Spinal cord (tissue), 10 donors: ENCODE measurements around the gene SULT4A1. TPM values are rescaled to one million over a fixed set of nuclear protein-coding genes. Genes with fewer than 3 reads are reported as not detected.

ENCODE experiments used
- DNase-seq, 6 donors: peaks; one replicate each; pipeline versions ENCODE4 v3.0.0 to v3.0.0-alpha.2; 2013 to 2015; ENCODE audit warnings: low spot score in 6 of 6, low read depth in 4 of 6
- H3K27ac ChIP-seq: one replicate; pipeline ENCODE4 v1.5.1; 2013; ENCODE audit warnings: low read depth, low read length, control low read depth
- H3K27me3 ChIP-seq: one replicate; pipeline ENCODE4 v1.6.1; 2013; ENCODE audit warnings: low read length; ENCODE audit not compliant: control insufficient read depth, insufficient read depth
- H3K36me3 ChIP-seq: one replicate; pipeline ENCODE4 v1.6.1; 2013; ENCODE audit warnings: low read length; ENCODE audit not compliant: control insufficient read depth, insufficient read depth
- H3K4me1 ChIP-seq: one replicate; pipeline ENCODE4 v1.6.1; 2013; ENCODE audit warnings: low read length; ENCODE audit not compliant: control insufficient read depth, insufficient read depth
- H3K4me3 ChIP-seq: one replicate; pipeline ENCODE4 v1.5.1; 2013; ENCODE audit warnings: low read depth, low read length, control low read depth
- H3K9me3 ChIP-seq: one replicate; pipeline ENCODE4 v1.6.1; 2013; ENCODE audit warnings: low read length; ENCODE audit not compliant: control insufficient read depth, insufficient read depth
- WGBS: methylation state at CpG from one replicate; pipeline ENCODE4 v1.1.5; 2013; ENCODE audit warnings: missing lambda C conversion rate; ENCODE audit not compliant: insufficient coverage; 5-methylcytosine and 5-hydroxymethylcytosine counted together
- polyA plus RNA-seq, 2 donors: library from polyadenylated mRNA; unstranded; fragments of 120-200 nt; gene quantifications; one replicate each; pipeline ENCODE4 v1.2.1, GENCODE V29; 2013; ENCODE audit not compliant: insufficient read length in 2 of 2
- total RNA-seq, 2 donors: library from RNA; depleted of rRNA in 1 of 2; stranded (reverse); fragments of 120-200 nt in 1 of 2; fragments of >200 nt in 1 of 2; gene quantifications; one replicate each; pipeline versions ENCODE4 v1.2.3 to v1.2.4, GENCODE V29; 2013 to 2014
- donor health status: healthy.

The SULT4A1 gene
- total and polyA plus RNA-seq, 4 donors = 15.7 to 90.2 (median 76.7) TPM

DNA sequence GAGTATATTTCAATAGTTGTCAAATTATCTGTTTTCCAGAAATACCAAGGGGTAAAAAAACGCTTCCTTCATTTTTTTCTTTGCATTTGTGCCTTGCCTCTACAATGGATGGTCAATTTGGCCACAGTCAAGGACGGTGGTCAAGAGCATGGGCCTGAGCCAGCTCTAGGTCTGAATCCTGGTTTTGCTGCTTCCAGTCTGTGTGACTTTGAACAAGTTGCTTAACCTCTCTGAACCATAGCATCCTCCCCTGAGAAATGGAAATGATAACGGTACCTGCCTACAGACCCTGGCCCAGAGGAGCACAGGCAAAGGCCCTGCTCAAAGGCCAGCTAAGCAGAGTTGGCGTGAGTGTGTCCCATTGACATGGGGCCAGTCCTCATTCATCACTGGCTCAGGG is 26.4 kb upstream of the SULT4A1 start:
- H3K4me3 ChIP-seq = no peak overlapping the region
- H3K27me3 ChIP-seq = peaks cover 42% of the 10 kb centered on the region
- no peak overlapping the region for H3K27ac ChIP-seq
- H3K4me1 ChIP-seq = peaks cover 14% of the 10 kb centered on the region
- 77% methylated on average over 3 of the region's 4 CpGs for WGBS
- no peaks in the 10 kb centered on the region for H3K9me3 ChIP-seq
- no peak for DNase-seq
- no peaks in the 10 kb centered on the region for H3K36me3 ChIP-seq

DNA sequence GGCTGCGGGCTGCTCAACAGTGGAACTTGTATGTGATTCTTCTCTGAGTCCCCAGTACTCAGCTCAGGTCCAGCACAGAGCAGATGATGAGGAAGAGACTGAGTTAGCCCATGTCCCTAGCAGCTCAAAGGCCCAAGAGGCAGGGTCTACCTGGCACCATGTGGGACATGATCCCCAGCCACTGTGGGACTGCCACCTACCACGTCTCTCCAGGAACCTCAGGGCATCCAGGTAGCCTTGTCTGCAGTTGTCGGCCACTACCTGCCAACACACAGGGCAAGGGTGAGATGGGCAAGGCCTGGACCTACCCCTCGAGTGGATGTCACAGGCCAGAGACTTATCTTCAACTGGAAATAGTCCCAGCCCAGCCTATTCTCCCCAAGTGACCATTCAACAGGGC is 25.1 kb upstream of the SULT4A1 start:
- 80% methylated on average over 3 of the region's 4 CpGs for WGBS
- H3K27ac ChIP-seq = no peak overlapping the region
- H3K9me3 ChIP-seq = no peaks in the 10 kb centered on the region
- H3K36me3 ChIP-seq = no peaks in the 10 kb centered on the region
- H3K27me3 ChIP-seq = peaks cover 40% of the 10 kb centered on the region
- H3K4me3 ChIP-seq = no peak overlapping the region
- DNase-seq = no peak
- H3K4me1 ChIP-seq = peaks cover 14% of the 10 kb centered on the region

- no peak overlapping the region for H3K4me3 ChIP-seq
- no peak overlapping the region for H3K27ac ChIP-seq
- no peak for DNase-seq
- H3K27me3 ChIP-seq = peaks cover 28% of the 10 kb centered on the region
- 62% methylated on average over 7 of the region's 8 CpGs for WGBS
- no peaks in the 10 kb centered on the region for H3K36me3 ChIP-seq
- no peaks in the 10 kb centered on the region for H3K9me3 ChIP-seq
- peaks cover 3% of the 10 kb centered on the region for H3K4me1 ChIP-seq
Measured at GRCh38 chr22:43886231-43886630, 23.9 kb upstream of the SULT4A1 start.

GRCh38 chr22:43885786-43886185 is 23.5 kb upstream of the SULT4A1 start:
- Histone ChIP-seq H3K4me3 (no peak overlapping the region), H3K27ac (no peak overlapping the region), H3K9me3 (no peaks in the 10 kb centered on the region), H3K4me1 (no peaks in the 10 kb centered on the region), H3K36me3 (no peaks in the 10 kb centered on the region), H3K27me3 (peaks cover 23% of the 10 kb centered on the region)
- DNase-seq = no peak
- 90% methylated on average over 4 of the region's 6 CpGs for WGBS

GRCh38 chr22:43885319-43885671 is 23.0 kb upstream of the SULT4A1 start:
- no peaks in the 10 kb centered on the region for H3K4me1 ChIP-seq
- no peak overlapping the region for H3K4me3 ChIP-seq
- H3K9me3 ChIP-seq = no peaks in the 10 kb centered on the region
- no peaks in the 10 kb centered on the region for H3K36me3 ChIP-seq
- no peak for DNase-seq
- peaks cover 19% of the 10 kb centered on the region for H3K27me3 ChIP-seq
- 73% methylated on average over 7 of the region's 7 CpGs for WGBS
- no peak overlapping the region for H3K27ac ChIP-seq

DNA sequence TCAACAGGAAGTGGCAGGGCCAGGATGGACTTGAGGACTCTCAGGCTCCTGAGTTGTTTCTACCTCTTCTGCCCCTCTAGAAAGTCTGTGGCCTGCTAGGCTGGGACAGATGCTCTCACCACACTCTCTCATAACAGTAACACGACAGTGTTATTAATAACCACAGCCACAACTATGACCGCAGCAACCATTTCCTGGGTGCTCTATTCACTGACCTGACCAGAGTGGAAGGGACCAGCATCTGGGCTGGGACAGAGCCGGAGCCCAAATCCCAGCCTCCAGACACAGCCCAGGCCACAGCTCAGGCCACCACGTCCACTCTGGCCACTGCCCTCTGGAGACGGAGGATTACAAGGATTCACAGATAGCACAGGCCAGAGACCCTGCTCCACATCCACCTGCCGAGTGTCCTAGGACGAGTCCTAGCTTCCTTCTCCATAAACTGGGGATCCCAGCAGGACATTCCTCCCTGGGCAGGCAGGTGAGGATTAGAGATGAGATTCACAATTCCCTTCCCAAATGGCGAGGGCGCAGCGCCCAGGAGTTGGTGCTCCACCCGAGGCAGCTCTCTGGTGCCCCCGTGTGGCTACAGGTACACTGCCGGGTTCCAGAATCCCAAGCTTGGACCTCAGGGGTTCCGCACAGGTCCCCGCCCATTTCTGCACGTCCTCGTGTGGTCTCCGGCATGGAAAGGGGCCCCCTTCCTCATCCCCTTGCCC is 22.4 kb upstream of the SULT4A1 start:
- 31% methylated on average over 17 of the region's 18 CpGs for WGBS

DNA sequence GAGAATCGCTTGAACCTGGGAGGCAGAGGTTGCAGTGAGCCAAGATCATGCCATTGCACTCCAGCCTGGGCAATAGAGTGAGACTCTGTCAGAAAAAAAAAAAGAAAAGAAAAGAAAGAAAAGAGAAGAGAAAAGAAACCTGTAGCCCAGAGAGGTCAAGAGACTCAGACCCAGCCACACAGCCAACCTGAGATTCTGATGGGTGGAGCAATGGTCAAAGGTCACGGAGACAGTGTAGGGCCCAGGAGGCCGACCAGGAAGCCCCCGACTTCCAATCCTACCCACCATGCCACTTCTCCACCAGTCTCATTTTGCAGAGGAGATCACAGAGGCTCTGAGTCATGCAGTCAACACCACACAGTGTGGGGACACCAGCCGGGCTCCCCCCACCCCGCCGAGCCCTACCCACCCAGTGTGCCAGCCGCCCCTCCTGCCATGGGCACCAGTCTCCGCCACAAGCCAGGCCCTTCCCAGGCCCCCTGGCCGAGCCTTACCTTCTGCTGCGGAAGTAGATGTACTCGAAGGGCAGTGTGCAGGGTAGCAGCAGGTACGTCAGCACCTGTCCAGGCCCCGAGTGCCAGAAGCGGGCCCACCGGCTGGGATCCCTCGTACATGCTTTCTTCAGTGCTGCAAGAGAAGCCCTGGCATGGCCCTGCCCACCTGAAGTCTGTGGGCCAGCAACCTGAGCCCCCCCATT is 21.6 kb upstream of the SULT4A1 start:
- no peak overlapping the region for H3K27ac ChIP-seq
- WGBS = 92% methylated on average over 14 of the region's 17 CpGs
- H3K27me3 ChIP-seq = peaks cover 6% of the 10 kb centered on the region
- no peaks in the 10 kb centered on the region for H3K36me3 ChIP-seq
- H3K4me3 ChIP-seq = no peak overlapping the region
- H3K9me3 ChIP-seq = no peaks in the 10 kb centered on the region
- H3K4me1 ChIP-seq = no peaks in the 10 kb centered on the region
- DNase-seq = no peak

More for the DNA sequence above, 22.4 kb upstream of the SULT4A1 start:
- H3K27ac ChIP-seq = no peak overlapping the region
- no peaks in the 10 kb centered on the region for H3K36me3 ChIP-seq
- H3K4me3 ChIP-seq = no peak overlapping the region
- no peaks in the 10 kb centered on the region for H3K9me3 ChIP-seq
- DNase-seq = peak in 2 of 6 donors; percentile 46 to 76
- no peaks in the 10 kb centered on the region for H3K4me1 ChIP-seq
- H3K27me3 ChIP-seq = peaks cover 14% of the 10 kb centered on the region

DNA sequence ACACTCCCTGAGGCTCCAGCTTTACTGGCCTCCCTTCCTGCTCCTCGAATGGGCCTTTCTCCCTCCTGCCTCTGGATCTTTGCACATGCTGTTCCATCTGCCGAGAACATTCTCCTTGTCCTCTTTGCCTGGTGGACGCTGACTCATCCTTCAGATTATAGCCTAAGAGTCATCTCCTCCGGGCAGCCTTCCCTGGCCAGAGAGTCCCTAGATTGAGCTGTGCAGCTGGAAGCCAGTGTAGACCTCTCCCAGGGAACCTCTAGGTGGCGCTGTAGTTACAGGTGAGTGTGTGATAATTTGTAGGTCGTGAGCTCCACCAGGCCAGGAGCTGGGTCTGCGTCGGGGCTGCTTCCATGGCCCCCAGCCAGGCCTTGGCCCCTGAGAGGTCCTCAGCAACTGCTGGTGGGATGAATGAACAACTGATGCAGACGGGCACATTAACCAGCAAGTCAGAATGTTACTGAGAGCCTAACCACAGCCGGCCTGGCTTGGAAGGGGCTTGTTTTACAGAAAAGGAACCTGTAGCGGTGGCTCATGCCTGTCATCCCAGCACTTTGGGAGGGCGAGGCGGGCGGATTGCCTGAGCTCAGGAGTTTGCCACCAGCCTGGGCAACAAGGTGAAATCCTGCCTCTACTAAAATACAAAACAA is 20.8 kb upstream of the SULT4A1 start:
- Histone ChIP-seq H3K27ac (no peak overlapping the region), H3K9me3 (no peaks in the 10 kb centered on the region), H3K27me3 (peaks cover 2% of the 10 kb centered on the region), H3K4me1 (no peaks in the 10 kb centered on the region), H3K4me3 (no peak overlapping the region), H3K36me3 (no peaks in the 10 kb centered on the region)
- 38% methylated on average over 13 of the region's 14 CpGs for WGBS
- peak in 2 of 6 donors; percentile 35 to 64 for DNase-seq

- Histone ChIP-seq H3K4me1 (no peaks in the 10 kb centered on the region), H3K27ac (no peak overlapping the region), H3K4me3 (no peak overlapping the region), H3K9me3 (no peaks in the 10 kb centered on the region), H3K27me3 (no peaks in the 10 kb centered on the region), H3K36me3 (no peaks in the 10 kb centered on the region)
- WGBS = 84% methylated on average over 8 of the region's 9 CpGs
- DNase-seq = no peak
Measured at GRCh38 chr22:43882122-43882767, 19.9 kb upstream of the SULT4A1 start.
